Neutrophil (primary cell): ENCODE data around the gene SMYD3.
"Not testable (repeated sequence)": the region's sequence is repeated elsewhere in the genome, so short reads cannot be mapped to it uniquely, and the experiment has no call there.

ENCODE experiments used
- H3K27ac ChIP-seq: fragments of 200-600 bp; sonication (generic); 2 replicates; pipeline ENCODE4 v1.5.1; 2016; ENCODE audit warnings: mild to moderate bottlenecking, moderate library complexity
- H3K27me3 ChIP-seq: fragments of 200-600 bp; sonication (generic); 2 replicates; pipeline ENCODE4 v1.6.0; 2016; ENCODE audit warnings: mild to moderate bottlenecking
- H3K36me3 ChIP-seq: fragments of 200-600 bp; sonication (generic); 2 replicates; pipeline ENCODE4 v1.5.1; 2017
- H3K4me1 ChIP-seq, 2 experiments: fragments of 200-600 bp in 1 of 2; sonication (generic) in 1 of 2; 1 replicate in 1 of 2; 2 replicates in 1 of 2; pipeline versions ENCODE4 v1.5.1 to v1.6.1; 2013 to 2016; ENCODE audit warnings: low read depth in 1 of 2, low read length in 1 of 2, mild to moderate bottlenecking in 1 of 2, moderate library complexity in 1 of 2; ENCODE audit not compliant: control insufficient read depth in 1 of 2, insufficient read depth in 1 of 2
- H3K4me3 ChIP-seq, 2 experiments: fragments of 200-600 bp in 1 of 2; sonication (generic) in 1 of 2; 1 replicate in 1 of 2; 2 replicates in 1 of 2; pipeline ENCODE4 v1.5.1; 2013 to 2016; ENCODE audit warnings: low read depth in 1 of 2, low read length in 1 of 2, mild to moderate bottlenecking in 1 of 2, moderate library complexity in 1 of 2
- H3K9me3 ChIP-seq: fragments of 200-600 bp; sonication (generic); 2 replicates; pipeline ENCODE4 v1.5.1; 2016
- TF ChIP-seq, protein P1 (sequence below): fragments of 200-600 bp; sonication (generic); IDR thresholded peaks from 2 replicates; pipeline ENCODE4 v1.5.1; 2016; ENCODE audit warnings: antibody characterized with exemption

SMYD3 gene

DNA sequence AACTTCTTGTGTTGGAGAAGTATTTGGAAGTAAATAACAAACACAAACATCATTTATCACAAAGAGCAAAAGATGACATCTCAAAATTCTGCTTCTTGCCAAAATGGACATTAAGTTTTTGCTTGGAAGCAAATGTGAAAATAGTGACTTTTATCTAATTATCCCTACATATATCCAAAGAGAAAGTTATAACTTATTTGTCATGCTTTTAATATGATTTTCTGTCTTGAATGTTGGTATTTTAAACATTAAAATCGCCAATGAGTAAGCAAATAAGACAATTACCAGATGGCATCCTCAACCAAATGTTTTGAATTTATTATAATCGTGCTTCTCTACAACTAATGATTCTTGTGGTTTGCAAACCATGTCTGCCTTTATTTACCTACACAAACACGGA is 758.0 kb downstream of the SMYD3 start:
- TF ChIP-seq, protein P1, sequence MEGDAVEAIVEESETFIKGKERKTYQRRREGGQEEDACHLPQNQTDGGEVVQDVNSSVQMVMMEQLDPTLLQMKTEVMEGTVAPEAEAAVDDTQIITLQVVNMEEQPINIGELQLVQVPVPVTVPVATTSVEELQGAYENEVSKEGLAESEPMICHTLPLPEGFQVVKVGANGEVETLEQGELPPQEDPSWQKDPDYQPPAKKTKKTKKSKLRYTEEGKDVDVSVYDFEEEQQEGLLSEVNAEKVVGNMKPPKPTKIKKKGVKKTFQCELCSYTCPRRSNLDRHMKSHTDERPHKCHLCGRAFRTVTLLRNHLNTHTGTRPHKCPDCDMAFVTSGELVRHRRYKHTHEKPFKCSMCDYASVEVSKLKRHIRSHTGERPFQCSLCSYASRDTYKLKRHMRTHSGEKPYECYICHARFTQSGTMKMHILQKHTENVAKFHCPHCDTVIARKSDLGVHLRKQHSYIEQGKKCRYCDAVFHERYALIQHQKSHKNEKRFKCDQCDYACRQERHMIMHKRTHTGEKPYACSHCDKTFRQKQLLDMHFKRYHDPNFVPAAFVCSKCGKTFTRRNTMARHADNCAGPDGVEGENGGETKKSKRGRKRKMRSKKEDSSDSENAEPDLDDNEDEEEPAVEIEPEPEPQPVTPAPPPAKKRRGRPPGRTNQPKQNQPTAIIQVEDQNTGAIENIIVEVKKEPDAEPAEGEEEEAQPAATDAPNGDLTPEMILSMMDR = no peak
- H3K27ac ChIP-seq = no peak overlapping the region
- H3K36me3 ChIP-seq = no peaks in the 10 kb centered on the region

DNA sequence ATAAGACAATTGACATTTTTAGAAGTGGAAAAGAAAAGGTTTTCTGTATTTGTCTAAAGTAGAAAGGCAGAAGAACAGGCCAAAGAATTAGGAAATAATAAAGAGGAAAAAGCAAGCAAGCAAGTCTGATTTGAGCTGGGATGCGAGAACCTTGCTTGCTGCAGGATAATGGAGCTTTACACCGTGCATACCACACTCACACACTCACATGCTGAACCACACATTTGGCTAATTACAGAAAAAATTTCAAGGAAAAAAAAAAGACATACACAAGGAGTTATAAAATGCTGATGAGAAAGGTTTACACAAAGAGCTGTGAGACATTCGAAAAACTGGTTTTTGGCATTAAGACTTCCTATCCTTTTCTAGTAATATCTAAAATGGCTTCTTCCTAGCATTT is 758.4 kb downstream of the SMYD3 start:
- Histone ChIP-seq H3K27me3 (no peaks in the 10 kb centered on the region), H3K4me3 (no peak overlapping the region)
- TF ChIP-seq, protein P1 = no peak

More for the DNA sequence above, 758.0 kb downstream of the SMYD3 start:
- Histone ChIP-seq H3K9me3 (no peaks in the 10 kb centered on the region), H3K27me3 (no peaks in the 10 kb centered on the region), H3K4me1 (no peaks in the 10 kb centered on the region), H3K4me3 (no peak overlapping the region)

DNA sequence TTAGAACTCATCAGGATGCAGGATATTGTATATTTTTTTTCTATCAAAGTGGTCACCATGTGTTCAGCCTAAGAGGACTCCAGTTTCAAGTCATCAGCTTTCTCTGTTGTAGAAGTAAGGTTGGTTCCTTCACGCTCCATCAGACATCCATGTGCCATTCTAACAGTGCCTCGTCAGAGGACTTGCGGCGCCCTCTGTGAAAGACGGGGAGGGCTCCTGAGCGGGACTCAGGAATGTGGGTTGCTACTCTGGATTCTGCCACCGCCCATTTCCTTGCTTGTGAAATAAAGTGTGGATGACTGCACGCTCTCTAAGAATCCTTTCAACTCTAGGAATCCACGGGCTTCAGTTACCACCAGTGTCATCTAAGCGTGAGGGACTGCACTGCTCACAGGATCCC is 758.8 kb downstream of the SMYD3 start:
- Histone ChIP-seq H3K36me3 (no peaks in the 10 kb centered on the region), H3K4me1 (no peaks in the 10 kb centered on the region), H3K27ac (no peak overlapping the region), H3K27me3 (no peaks in the 10 kb centered on the region), H3K4me3 (no peak overlapping the region), H3K9me3 (no peaks in the 10 kb centered on the region)
- TF ChIP-seq, protein P1 = no peak

More for the DNA sequence above, 758.4 kb downstream of the SMYD3 start:
- Histone ChIP-seq H3K27ac (no peak overlapping the region), H3K36me3 (no peaks in the 10 kb centered on the region), H3K9me3 (no peaks in the 10 kb centered on the region), H3K4me1 (no peaks in the 10 kb centered on the region)

DNA sequence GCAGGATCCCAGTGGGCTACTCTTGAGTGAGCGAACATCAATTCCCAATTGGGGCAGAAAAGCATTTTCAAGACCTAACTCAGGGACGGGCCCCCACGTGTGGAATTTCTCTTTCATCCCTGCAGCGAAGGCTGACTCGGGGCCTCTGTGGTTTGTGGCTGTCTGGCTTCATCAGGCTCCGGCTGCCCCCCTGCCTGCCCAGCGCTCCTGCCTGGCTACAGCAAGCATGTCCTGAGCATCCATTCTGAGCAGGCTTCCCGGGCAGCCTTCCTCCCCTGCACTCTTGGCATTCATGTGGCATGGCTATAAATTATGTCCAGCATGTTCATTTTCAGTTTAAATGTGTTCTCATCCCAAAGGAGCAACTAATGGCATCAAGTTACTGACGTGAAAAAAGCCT is 764.2 kb downstream of the SMYD3 start:
- TF ChIP-seq, protein P1 = no peak
- no peaks in the 10 kb centered on the region for H3K9me3 ChIP-seq
- H3K4me1 ChIP-seq = no peaks in the 10 kb centered on the region
- no peaks in the 10 kb centered on the region for H3K36me3 ChIP-seq
- no peaks in the 10 kb centered on the region for H3K27me3 ChIP-seq
- H3K4me3 ChIP-seq = no peak overlapping the region
- H3K27ac ChIP-seq = no peak overlapping the region

DNA sequence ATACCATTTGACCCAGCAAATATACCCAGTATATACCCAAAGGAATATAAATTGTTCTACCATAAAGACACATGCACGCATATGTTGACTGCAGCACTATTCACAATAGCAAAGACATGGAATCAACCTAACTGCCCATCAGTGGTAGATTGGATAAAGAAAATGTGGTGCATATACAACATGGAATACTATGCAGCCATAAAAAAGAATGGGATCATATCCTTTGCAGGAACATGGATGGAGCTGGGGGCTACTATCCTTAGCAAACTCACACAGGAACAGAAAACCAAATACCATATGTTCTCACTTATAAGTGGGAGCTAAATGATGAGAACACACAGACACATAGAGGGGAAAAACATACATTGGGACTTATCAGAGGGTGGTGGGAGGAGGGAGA is 766.7 kb downstream of the SMYD3 start:
- not testable (repeated sequence) for H3K4me1 ChIP-seq, H3K36me3 ChIP-seq, H3K4me3 ChIP-seq, H3K27me3 ChIP-seq, H3K9me3 ChIP-seq, H3K27ac ChIP-seq

DNA sequence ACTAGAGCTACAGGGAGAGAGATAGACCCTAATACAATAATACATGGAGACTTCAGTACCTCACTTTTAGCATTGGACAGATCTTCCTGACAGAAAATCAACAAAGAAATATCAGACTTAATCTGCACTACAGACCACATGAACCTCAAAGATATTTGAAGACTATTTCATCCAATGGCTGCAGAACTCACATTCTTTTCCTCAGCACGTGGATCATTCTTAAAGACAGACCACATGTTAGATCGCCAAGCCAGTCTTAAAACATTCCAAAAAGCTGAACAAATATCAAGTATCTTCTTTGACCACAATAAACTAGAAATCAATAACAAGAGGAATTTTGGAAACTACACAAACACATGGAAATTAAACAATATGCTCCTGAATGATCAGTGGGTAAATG is 776.3 kb downstream of the SMYD3 start:
- H3K27ac ChIP-seq = no peak overlapping the region
- H3K4me1 ChIP-seq = no peaks in the 10 kb centered on the region
- no peak overlapping the region for H3K4me3 ChIP-seq
- TF ChIP-seq, protein P1 = no peak
- H3K27me3 ChIP-seq = no peaks in the 10 kb centered on the region
- H3K9me3 ChIP-seq = no peaks in the 10 kb centered on the region
- no peaks in the 10 kb centered on the region for H3K36me3 ChIP-seq

DNA sequence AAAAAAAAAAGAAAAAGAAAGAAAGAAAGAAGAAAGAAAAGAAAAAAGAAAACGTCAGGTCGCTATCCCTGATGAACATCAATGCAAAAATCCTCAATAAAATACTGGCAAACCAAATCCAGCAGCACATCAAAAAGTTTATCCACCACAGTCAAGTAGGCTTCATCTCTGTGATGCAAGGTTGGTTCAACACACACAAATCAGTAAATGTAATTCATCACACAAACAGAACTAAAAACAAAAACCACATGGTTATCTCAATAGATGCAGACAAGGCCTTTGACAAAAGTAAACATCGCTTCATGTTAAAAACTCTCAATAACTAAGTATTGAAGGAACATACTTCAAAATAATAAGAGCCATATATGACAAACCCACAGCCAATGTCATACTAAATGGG is 779.0 kb downstream of the SMYD3 start:
- H3K4me1 ChIP-seq, H3K27me3 ChIP-seq, H3K9me3 ChIP-seq, H3K27ac ChIP-seq, H3K36me3 ChIP-seq, H3K4me3 ChIP-seq: not testable (repeated sequence)
